GM12864 (cell line): ENCODE results near the gene AKAP8L.
A peak's percentile ranks its signal among the peaks of the same experiment; 100 is the strongest.
"Not testable (repeated sequence)": the region's sequence is repeated elsewhere in the genome, so short reads cannot be mapped to it uniquely, and the experiment has no call there.

Experiments used
- DNase-seq: peaks from one replicate; pipeline ENCODE4 v3.0.0-alpha.2; 2011; ENCODE audit warnings: low read depth
- H3K4me3 ChIP-seq: 2 replicates; pipeline ENCODE4 v1.5.1; 2011; ENCODE audit warnings: mild to moderate bottlenecking, low read depth, low read length, control low read depth
- TF ChIP-seq, protein P1 (sequence below): IDR thresholded peaks from 2 replicates; pipeline ENCODE4 v1.5.1; 2011; ENCODE audit warnings: low read depth, mild to moderate bottlenecking, moderate library complexity, low read length, control low read depth, inconsistent platforms; ENCODE audit errors: missing control alignments

The AKAP8L gene

DNA sequence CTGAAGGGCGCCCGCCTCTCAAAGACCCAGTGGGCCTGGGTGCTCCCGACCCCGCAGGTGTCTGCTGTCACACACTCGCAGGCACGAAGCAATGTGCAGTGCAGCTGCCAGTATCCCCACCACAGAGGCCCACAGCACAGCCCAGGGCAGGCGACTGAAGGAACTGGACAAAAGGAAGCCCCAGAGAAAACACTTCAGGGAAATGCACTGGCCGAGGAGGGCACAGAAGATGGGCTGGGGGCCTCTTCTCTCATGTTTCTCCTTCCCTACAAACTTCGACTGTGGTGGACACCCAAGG is 49.2 kb downstream of the AKAP8L start:
- no peak overlapping the region for H3K4me3 ChIP-seq
- TF ChIP-seq, protein P1, sequence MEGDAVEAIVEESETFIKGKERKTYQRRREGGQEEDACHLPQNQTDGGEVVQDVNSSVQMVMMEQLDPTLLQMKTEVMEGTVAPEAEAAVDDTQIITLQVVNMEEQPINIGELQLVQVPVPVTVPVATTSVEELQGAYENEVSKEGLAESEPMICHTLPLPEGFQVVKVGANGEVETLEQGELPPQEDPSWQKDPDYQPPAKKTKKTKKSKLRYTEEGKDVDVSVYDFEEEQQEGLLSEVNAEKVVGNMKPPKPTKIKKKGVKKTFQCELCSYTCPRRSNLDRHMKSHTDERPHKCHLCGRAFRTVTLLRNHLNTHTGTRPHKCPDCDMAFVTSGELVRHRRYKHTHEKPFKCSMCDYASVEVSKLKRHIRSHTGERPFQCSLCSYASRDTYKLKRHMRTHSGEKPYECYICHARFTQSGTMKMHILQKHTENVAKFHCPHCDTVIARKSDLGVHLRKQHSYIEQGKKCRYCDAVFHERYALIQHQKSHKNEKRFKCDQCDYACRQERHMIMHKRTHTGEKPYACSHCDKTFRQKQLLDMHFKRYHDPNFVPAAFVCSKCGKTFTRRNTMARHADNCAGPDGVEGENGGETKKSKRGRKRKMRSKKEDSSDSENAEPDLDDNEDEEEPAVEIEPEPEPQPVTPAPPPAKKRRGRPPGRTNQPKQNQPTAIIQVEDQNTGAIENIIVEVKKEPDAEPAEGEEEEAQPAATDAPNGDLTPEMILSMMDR: no peak
- no peak for DNase-seq

DNA sequence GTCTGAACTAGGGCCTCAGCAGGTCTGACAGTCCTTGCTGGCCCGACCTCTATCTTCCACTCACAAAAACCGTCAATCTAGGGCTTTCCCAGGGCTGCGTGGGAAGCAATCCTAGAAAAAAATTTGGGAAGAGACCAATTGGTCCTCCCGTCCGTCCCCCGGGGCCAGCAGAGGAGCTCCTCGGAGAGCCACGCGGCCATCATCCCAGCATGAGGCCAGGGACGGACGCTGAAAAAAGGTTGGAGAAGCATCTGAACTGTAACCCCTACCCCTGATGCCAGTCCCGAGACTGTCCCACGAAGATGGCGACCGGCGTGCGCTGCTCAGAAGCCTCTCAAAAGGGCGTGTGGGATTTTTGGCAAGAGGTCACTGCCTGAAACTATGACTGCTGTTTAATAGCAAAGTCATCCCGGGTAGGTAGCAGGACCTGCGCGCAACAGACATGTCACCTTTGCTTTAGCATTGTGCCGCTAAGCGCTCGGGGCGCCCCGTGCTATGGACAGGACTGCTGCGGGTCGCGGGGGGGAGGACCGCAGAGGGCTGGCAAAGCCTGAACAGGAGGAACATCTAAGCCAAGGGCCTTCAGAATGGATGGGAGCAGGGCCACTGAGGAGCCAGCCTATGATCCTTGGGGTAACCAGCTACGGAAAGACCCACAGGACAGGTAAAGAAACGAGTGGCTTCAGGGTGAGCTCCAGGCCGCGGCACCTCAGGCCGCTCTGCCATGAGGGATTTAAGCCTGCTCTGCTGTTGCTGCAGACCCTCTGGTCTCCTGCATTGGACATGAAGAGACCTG is 49.8 kb downstream of the AKAP8L start:
- DNase-seq: no peak
- TF ChIP-seq, protein P1: no peak
- H3K4me3 ChIP-seq: no peak overlapping the region

DNA sequence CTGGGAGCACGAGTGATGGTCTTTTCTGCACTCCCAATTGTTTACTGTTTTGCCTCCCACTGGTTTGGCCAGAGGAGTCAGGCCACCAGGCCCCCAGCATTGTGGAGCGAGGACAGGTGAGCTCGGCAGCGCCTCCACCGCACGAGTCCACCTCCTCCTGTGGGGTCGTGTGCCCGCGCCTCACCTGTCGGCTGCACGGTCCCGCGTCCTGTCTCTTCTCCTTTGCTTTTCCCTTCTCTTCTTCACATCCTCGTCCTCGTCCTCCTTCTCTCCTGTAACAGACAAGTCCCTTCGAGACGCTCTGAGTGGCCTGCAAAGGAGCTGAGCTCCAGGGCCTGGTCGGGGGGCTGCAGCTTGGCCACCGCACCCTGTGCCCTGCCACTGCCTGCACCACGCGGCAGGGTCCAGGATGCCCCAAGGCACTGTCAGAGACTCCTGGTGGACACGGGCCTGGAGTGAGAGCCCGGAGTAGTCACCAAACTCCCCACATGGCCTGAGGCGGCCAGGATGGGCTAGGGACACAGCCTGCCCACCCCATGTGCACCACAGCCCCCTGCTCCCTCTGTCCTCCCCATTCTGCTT is 50.6 kb downstream of the AKAP8L start:
- DNase-seq: no peak
- TF ChIP-seq, protein P1: no peak
- H3K4me3 ChIP-seq: no peak overlapping the region

DNA sequence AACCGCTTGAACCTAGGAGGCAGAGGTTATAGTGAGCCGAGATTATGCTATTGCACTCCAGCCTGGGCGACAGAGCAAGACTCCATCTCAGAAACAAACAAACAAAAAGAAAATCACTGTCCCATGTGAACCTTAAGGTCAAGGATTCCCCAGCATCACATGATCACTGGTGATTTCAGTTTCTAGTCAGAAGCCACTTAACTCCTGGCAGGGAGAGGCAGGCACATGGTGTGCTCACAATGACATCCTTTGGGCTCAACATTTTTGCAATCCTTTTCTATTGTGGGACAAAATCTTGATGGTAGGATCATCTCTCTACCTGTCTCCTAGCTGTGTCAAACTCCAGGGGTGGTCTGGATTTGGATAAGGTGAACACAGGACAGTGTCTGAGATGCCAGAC is 51.3 kb downstream of the AKAP8L start:
- H3K4me3 ChIP-seq: no peak overlapping the region
- no peak for DNase-seq
- TF ChIP-seq, protein P1: no peak

DNA sequence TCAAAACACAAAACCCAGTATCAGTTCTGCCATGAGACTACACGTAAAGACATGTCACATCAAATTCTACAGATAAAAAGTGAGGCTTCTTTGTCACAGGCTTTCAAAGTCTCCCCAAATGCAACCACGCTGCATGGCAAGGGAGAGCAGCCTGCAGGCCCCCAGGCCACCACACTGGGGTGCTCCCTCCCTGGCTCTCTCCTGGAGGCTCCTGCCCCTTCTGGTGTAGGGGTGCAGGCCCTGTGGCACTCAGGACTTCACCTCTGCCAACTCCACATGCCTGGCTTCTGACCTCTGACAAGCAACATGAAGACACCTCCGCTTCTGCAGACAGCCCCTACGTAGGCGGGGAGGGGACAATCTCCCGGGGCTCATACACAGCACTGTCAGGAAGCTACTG is 53.5 kb downstream of the AKAP8L start:
- TF ChIP-seq, protein P1: no peak
- no peak for DNase-seq
- H3K4me3 ChIP-seq: no peak overlapping the region

DNA sequence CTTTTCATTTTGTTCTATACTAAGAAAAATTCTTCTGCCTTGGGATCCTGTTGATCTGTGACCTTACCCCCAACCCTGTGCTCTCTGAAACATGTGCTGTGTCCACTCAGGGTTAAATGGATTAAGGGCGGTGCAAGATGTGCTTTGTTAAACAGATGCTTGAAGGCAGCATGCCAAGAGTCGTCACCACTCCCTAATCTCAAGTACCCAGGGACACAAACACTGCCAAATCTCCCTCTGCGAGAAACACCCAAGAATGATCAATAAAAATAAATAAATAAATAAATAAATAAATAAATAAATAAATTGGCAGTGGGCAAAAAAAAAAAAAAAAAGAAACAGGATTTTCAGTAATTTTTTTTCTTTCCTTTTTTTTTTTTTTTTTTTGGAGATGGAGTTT is 55.0 kb downstream of the AKAP8L start:
- H3K4me3 ChIP-seq, DNase-seq: not testable (repeated sequence)

DNA sequence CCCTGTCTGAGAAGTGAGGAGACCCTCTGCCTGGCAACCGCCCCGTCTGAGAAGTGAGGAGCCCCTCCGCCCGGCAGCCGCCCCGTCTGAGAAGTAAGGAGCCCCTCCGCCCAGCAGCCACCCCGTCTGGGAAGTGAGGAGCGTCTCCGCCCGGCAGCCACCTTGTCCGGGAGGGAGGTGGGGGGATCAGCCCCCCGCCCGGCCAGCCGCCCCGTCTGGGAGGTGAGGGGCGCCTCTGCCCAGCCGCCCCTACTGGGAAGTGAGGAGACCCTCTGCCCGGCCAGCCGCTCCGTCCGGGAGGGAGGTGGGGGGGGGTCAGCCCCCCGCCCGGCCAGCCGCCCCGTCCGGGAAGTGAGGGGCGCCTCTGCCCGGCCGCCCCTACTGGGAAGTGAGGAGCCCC is 55.7 kb downstream of the AKAP8L start:
- DNase-seq: not testable (repeated sequence)

DNA sequence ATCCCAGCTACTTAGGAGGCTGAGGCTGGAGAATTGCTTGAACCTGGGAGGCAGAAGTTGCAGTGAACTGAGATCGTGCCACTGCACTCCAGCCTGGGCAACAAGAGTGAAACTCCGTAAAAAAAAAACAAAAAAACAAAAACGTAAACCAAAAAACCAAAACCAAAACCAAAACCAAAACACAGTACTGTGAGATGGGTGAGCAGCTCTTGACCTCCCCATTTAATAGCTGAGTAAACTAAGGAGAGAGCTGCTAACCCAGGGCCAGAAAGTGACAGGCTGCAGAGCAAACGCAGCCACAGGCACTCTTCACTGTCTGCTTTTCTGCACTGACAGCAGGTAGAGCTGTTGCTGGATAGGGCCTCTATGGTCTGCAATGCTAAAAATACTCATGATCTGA is 58.8 kb downstream of the AKAP8L start:
- not testable (repeated sequence) for H3K4me3 ChIP-seq
- peak; percentile 37 for DNase-seq

More for the DNA sequence above, 55.7 kb downstream of the AKAP8L start:
- H3K4me3 ChIP-seq: not testable (repeated sequence)
